ENCODE measurements around the gene AMD1.

DNA sequence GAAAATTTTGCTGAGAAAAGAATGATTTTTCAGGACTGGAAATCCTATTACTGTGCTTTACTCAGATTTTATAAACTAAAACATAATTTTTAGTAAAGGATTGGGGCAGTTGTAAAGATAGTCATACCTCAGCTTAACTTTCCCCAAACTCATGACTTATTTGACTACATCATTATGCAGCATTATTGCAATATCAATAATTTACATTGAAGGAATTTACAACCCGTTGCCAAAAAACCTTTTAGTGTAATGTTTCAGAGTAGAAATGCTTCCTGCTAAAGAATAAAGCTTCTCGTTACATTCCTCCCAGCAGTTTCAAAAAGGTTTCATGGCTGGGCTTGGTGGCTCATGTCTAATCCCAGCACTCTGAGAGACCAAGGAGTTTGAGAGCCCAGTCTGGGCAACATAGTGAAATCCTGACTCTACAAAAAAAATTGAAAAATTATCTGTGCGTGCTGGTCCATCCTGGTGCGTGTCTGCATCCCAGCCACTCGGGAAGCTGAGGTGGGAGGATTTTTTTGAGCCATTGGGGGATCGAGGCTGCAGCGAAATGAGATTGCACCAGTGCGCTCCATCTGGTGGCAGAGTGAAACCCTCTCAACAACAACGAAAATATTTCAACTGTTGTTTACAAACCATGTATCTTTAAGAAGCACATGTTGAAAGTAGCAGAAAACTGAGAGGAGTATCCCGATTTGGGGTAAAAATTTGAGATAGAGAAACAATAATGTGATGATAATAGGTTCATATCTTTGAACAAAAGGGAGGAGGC lies 4.4 kb downstream of the AMD1 start:
- TF ChIP-seq, protein P1, sequence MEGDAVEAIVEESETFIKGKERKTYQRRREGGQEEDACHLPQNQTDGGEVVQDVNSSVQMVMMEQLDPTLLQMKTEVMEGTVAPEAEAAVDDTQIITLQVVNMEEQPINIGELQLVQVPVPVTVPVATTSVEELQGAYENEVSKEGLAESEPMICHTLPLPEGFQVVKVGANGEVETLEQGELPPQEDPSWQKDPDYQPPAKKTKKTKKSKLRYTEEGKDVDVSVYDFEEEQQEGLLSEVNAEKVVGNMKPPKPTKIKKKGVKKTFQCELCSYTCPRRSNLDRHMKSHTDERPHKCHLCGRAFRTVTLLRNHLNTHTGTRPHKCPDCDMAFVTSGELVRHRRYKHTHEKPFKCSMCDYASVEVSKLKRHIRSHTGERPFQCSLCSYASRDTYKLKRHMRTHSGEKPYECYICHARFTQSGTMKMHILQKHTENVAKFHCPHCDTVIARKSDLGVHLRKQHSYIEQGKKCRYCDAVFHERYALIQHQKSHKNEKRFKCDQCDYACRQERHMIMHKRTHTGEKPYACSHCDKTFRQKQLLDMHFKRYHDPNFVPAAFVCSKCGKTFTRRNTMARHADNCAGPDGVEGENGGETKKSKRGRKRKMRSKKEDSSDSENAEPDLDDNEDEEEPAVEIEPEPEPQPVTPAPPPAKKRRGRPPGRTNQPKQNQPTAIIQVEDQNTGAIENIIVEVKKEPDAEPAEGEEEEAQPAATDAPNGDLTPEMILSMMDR (conservative IDR thresholded peaks at IDR 0.05 in 1 of 2, IDR thresholded peaks at IDR 0.05 in 1 of 2; ENCODE audit: low read depth in 1 of 2, low read length in 2 of 2), result peak; percentile 64 to 74
- TF ChIP-seq EZH2 (IDR thresholded peaks at IDR 0.05; ENCODE audit: low read length, missing control alignments), result no peak
